ENCODE results near the gene GPR15LG. TPM values are rescaled to one million over a fixed set of nuclear protein-coding genes. Genes with fewer than 3 reads are reported as not detected.

The GPR15LG gene
- 1.1 TPM in 1 of 2 replicates, not detected in the other for total RNA-seq

DNA sequence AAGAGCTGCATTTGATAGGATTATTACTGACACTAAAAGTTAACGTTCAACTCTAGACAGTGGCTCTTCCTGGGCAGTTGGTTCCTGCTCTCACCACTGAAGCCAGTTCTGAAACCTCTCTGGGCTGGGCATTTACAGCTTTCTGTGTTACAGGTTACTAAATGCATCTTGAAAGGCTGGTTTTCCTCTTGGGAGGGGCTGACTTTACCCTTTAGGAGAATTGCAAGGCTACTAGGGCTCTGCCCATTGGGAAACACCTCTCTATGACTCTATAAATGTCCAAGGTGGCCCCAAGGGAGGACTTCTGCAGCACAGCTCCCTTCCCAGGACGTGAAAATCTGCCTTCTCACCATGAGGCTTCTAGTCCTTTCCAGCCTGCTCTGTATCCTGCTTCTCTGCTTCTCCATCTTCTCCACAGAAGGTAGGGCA lies at the start of gene GPR15LG:
TSS of gene GPR15LG (plus strand) at position 301 of the 429 bp plus-strand sequence. CDS start at position 352, 51 bp downstream.

GRCh38 chr10:84139126-84140035 lies 34.2 kb upstream of the GPR15LG start, which contains the start of gene GHITM:
Gene GHITM, plus strand, starts transcription at chr10:84139509. Its CDS starts 1,992 bp downstream, at chr10:84141501.

DNA sequence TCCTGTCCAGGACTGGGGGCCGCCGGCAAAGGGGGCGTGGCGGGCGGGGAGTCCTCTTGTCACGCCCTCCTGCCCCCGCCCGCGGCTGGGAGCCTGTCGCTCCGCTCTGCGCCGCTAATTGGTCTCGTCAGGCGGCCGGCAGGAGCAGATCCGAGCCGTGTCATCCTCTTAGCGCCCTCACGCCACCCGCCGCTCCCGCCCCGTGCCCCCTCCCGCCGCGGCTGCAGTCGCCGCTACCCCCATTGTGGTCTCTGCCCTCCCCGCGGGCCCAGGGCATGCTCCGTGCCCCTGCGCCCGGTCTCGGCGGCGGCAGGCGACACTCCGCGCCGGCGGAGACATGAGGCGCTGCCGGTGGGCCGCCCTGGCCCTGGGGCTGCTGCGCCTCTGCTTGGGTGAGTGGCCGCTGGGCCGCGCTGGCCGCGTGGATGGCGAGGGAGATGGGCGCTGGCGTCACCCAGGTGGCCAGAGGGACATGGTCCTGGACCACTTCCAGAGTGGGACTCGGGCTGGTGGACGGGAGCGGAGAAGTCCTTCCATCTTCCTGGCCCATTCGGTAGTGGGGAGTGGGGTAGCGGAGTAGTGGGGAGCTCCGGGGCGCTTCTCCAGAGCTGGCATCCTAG lies 20.9 kb downstream of the GPR15LG start, which contains the start of gene CDHR1:
TSS of gene CDHR1 (plus strand) at position 114 of the 620 bp plus-strand sequence. CDS start at position 338, 224 bp downstream.

DNA sequence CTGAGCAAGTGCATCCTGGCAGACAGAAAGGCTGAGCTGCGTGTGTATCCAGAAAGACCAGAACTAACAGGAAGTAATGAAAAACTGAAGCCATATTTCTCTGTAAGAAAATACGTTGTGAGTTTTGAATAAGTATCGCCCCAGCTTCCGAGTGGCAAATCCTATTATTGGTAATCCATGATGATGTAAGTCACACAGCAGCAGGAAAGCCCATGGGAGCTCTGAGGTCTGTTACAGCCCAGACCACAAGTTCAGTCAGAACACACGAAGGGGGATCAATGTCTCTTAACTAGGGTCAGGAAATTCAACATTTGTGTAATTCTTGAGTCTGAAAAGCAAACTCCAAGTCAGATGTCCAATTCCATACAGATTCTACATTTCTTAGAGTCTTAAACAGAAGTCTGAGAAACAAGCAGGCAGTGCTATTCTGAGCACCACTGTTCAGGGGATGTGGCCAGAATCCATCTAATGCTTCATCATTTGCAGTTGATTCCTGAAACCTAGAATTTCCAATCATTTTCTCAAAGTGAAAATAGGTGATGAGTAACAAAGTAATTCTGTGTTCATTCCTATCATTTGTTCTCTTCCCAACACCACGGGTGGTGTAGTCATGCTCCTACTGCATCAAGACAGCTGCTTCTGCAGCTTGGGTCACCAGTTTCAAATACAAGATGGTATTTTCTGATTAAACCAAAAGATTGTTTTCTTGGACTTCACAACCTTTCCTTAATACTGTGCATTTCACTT lies 52.0 kb downstream of the GPR15LG start, which contains the start of gene LRIT2:
TSS of gene LRIT2 (minus strand) at position 118 of the 747 bp plus-strand sequence. CDS start at position 94, 24 bp downstream.

Other genes with a start within 250 kb of the GPR15LG start
- gene GHITM, start 34.3 kb upstream of the GPR15LG start, total RNA-seq, result 73.8 and 127 TPM in 2 replicates
- 12.7 and 39.0 TPM in 2 replicates for gene CDHR1, start 20.7 kb downstream of the GPR15LG start, total RNA-seq
- not detected in 2 replicates for gene LRIT2, start 51.7 kb downstream of the GPR15LG start, total RNA-seq
- not detected in 2 replicates for gene LRIT1, start 67.7 kb downstream of the GPR15LG start, total RNA-seq
- not detected in 2 replicates for gene RGR, start 71.3 kb downstream of the GPR15LG start, total RNA-seq
- 12.7 and 12.9 TPM in 2 replicates for gene CCSER2, start 154.8 kb downstream of the GPR15LG start, total RNA-seq